SK-N-SH (cell line): Measurements from ENCODE around the gene RASGEF1B. TPM values are rescaled to one million over a fixed set of nuclear protein-coding genes. Genes with fewer than 3 reads are reported as not detected.

Source experiments
- CTCF ChIA-PET: fragments of 300-600, 350-600 bp; formaldehyde crosslinking; extraction: SDS; loops from one replicate; lab custom pipeline; 2021; lab: Yijun Ruan, JAX
- POLR2A ChIA-PET: fragments of 350-600 bp; sonication (Branson Sonifier 250); formaldehyde crosslinking; extraction: SDS; loops from one replicate; lab custom pipeline; 2020; ENCODE audit warnings: antibody characterized with exemption, inconsistent platforms; lab: Yijun Ruan, JAX
- DNase-seq: peaks from one replicate; pipeline ENCODE4 v3.0.0; 2012
- H2AFZ ChIP-seq: fragments of 200-600 bp; sonication (generic); 2 replicates; pipeline ENCODE4 v1.8.1; 2016; ENCODE audit warnings: antibody characterized with exemption, mild to moderate bottlenecking, low read depth
- H3F3A ChIP-seq: fragments of 200-600 bp; sonication (generic); replicated peaks from 2 replicates; pipeline ENCODE3; 2016; ENCODE audit warnings: antibody characterized with exemption, mild to moderate bottlenecking; ENCODE audit not compliant: insufficient read depth
- H3K27ac ChIP-seq, 2 experiments: fragments of 200-500 bp in 1 of 2; fragments of 200-600 bp in 1 of 2; sonication (Bioruptor generic) in 1 of 2; sonication (generic), shearing (Covaris generic) in 1 of 2; 2 replicates each; pipeline versions ENCODE4 v1.5.1 to v1.6.1; 2014 to 2016; ENCODE audit warnings: low read depth in 2 of 2, inconsistent platforms in 1 of 2, low read length in 1 of 2, mild to moderate bottlenecking in 1 of 2, mixed read lengths in 1 of 2
- H3K27me3 ChIP-seq: fragments of 200-600 bp; sonication (generic), shearing (Covaris generic); 2 replicates; pipeline ENCODE4 v1.6.1; 2016; ENCODE audit warnings: mixed run types; ENCODE audit not compliant: insufficient read depth
- H3K36me3 ChIP-seq, 2 experiments: fragments of 200-500 bp in 1 of 2; fragments of 200-600 bp in 1 of 2; sonication (Bioruptor generic) in 1 of 2; sonication (generic) in 1 of 2; replicated peaks in 1 of 2; 2 replicates each; pipeline versions ENCODE3 to v1.5.1; 2014 to 2016; ENCODE audit warnings: low read length in 1 of 2, mild to moderate bottlenecking in 1 of 2; ENCODE audit not compliant: insufficient read depth in 2 of 2, control insufficient read depth in 1 of 2
- H3K4me1 ChIP-seq, 2 experiments: fragments of 200-500 bp in 1 of 2; fragments of 200-600 bp in 1 of 2; sonication (Bioruptor generic) in 1 of 2; sonication (generic), shearing (Covaris generic) in 1 of 2; 2 replicates each; pipeline versions ENCODE4 v1.5.1 to v1.6.1; 2014 to 2016; ENCODE audit warnings: low read depth in 1 of 2, low read length in 1 of 2, mixed run types in 1 of 2; ENCODE audit not compliant: insufficient read depth in 2 of 2, control insufficient read depth in 1 of 2
- H3K4me2 ChIP-seq: fragments of 200-600 bp; sonication (generic), shearing (Covaris generic); 2 replicates; pipeline ENCODE4 v1.6.1; 2017; ENCODE audit warnings: mixed run types
- H3K4me3 ChIP-seq, 2 experiments: fragments of 200-500 bp in 1 of 2; fragments of 200-600 bp in 1 of 2; sonication (Bioruptor generic) in 1 of 2; sonication (generic), shearing (Covaris generic) in 1 of 2; 2 replicates each; pipeline versions ENCODE4 v1.5.1 to v1.8.1; 2014 to 2016; ENCODE audit warnings: low read depth in 2 of 2, inconsistent platforms in 1 of 2, low read length in 1 of 2, mild to moderate bottlenecking in 1 of 2, mixed read lengths in 1 of 2, moderate library complexity in 1 of 2
- H3K79me2 ChIP-seq: fragments of 200-600 bp; sonication (generic); 2 replicates; pipeline ENCODE4 v1.8.1; 2017; ENCODE audit warnings: mild to moderate bottlenecking; ENCODE audit not compliant: insufficient read depth
- H3K9ac ChIP-seq: fragments of 200-600 bp; sonication (generic); 2 replicates; pipeline ENCODE4 v1.6.1; 2017; ENCODE audit warnings: mixed run types
- H3K9me2 ChIP-seq: fragments of 200-600 bp; sonication (generic); 2 replicates; pipeline ENCODE4 v1.6.1; 2017; ENCODE audit warnings: mixed run types
- H3K9me3 ChIP-seq: fragments of 200-600 bp; sonication (generic); 2 replicates; pipeline ENCODE4 v1.6.1; 2017; ENCODE audit warnings: mixed run types, mild to moderate bottlenecking, moderate library complexity
- H4K20me1 ChIP-seq: fragments of 200-600 bp; sonication (generic); 2 replicates; pipeline ENCODE4 v1.6.1; 2017; ENCODE audit warnings: mild to moderate bottlenecking, mixed run types; ENCODE audit not compliant: insufficient read depth
- CHD2 ChIP-seq: fragments of 150-350 bp; IDR thresholded peaks from 2 replicates; pipeline ENCODE4 v1.6.1; 2018; ENCODE audit warnings: low read length; ENCODE audit not compliant: partially characterized antibody
- EP300 ChIP-seq, 2 experiments: IDR thresholded peaks; 2 replicates each; pipeline versions ENCODE4 v1.4.0 to v1.6.1; 2012; ENCODE audit warnings: borderline replicate concordance in 1 of 2, low read depth in 1 of 2, low read length in 1 of 2
- FOSL2 ChIP-seq: IDR thresholded peaks from 2 replicates; pipeline ENCODE4 v1.4.0; 2012; ENCODE audit warnings: low read depth, mild to moderate bottlenecking, moderate library complexity, borderline replicate concordance
- GABPA ChIP-seq: IDR thresholded peaks from 2 replicates; pipeline ENCODE4 v1.4.0; 2012; ENCODE audit warnings: low read depth, mild to moderate bottlenecking
- GATA2 ChIP-seq: sonication (generic); formaldehyde crosslinking; IDR thresholded peaks from 2 replicates; pipeline ENCODE4 v1.5.0; 2020; ENCODE audit warnings: mild to moderate bottlenecking, missing genetic modification reagents
- JUND ChIP-seq: IDR thresholded peaks from 2 replicates; pipeline ENCODE4 v1.4.0; 2012
- MEF2A ChIP-seq: IDR thresholded peaks from 2 replicates; pipeline ENCODE4 v1.4.0; 2012; ENCODE audit warnings: low read depth, borderline replicate concordance
- NFIC ChIP-seq: IDR thresholded peaks from 2 replicates; pipeline ENCODE4 v1.4.0; 2012; ENCODE audit warnings: borderline replicate concordance
- NRF1 ChIP-seq: IDR thresholded peaks from 2 replicates; pipeline ENCODE4 v1.6.1; 2012; ENCODE audit warnings: low read depth, mild to moderate bottlenecking, low read length
- POLR2AphosphoS5 ChIP-seq: IDR thresholded peaks from 2 replicates; pipeline ENCODE4 v1.6.1; 2012; ENCODE audit warnings: low read depth, low read length
- RAD21 ChIP-seq: IDR thresholded peaks from 2 replicates; pipeline ENCODE4 v1.6.1; 2012; ENCODE audit warnings: mild to moderate bottlenecking, low read length
- RCOR1 ChIP-seq: fragments of 150-350 bp; IDR thresholded peaks from 2 replicates; pipeline ENCODE4 v1.6.1; 2017; ENCODE audit warnings: antibody characterized with exemption, low read length
- SMC3 ChIP-seq: IDR thresholded peaks from 2 replicates; pipeline ENCODE4 v1.6.1; 2012; ENCODE audit warnings: low read depth, low read length, improper control_type of control experiment
- TAF1 ChIP-seq: IDR thresholded peaks from 2 replicates; pipeline ENCODE4 v1.6.1; 2012; ENCODE audit warnings: low read depth, mild to moderate bottlenecking, low read length, moderate library complexity, borderline replicate concordance
- TEAD4 ChIP-seq: IDR thresholded peaks from 2 replicates; pipeline ENCODE4 v1.4.0; 2012; ENCODE audit warnings: mild to moderate bottlenecking, borderline replicate concordance; ENCODE audit not compliant: insufficient read depth
- YY1 ChIP-seq: IDR thresholded peaks from 2 replicates; pipeline ENCODE4 v1.4.0; 2012; ENCODE audit warnings: low read depth, mild to moderate bottlenecking
- whole genome bisulfite sequencing: methylation state at CpG from one replicate; pipeline ENCODE4 v1.1.6; 2017; ENCODE audit warnings: low lambda C conversion rate; 5-methylcytosine and 5-hydroxymethylcytosine counted together
- polyA plus RNA-seq, 3 experiments: library from polyadenylated mRNA; depleted of rRNA; stranded (reverse); fragments of >200 nt; gene quantifications; 2 replicates each; pipeline ENCODE4 v1.2.3, GENCODE V29; 2012
- TF ChIP-seq, protein P1 (sequence below): IDR thresholded peaks from 2 replicates; pipeline ENCODE4 v1.4.0; 2012; ENCODE audit warnings: low read depth, borderline replicate concordance
- TF ChIP-seq, protein P2 (sequence below): IDR thresholded peaks from 2 replicates; pipeline ENCODE4 v1.6.1; 2012; ENCODE audit warnings: mild to moderate bottlenecking, low read depth, low read length, moderate library complexity
- TF ChIP-seq, protein P3 (sequence below): IDR thresholded peaks from 2 replicates; pipeline ENCODE4; 2012
- TF ChIP-seq, protein P4 (sequence below): fragments of 150-350 bp; IDR thresholded peaks from 2 replicates; pipeline ENCODE4 v1.6.1; 2017; ENCODE audit warnings: antibody characterized with exemption, low read length, low read depth, borderline replicate concordance

Gene RASGEF1B
- polyA plus RNA-seq, 1 of the 3 experiments (the other 2 are of a cell fraction): not detected

DNA sequence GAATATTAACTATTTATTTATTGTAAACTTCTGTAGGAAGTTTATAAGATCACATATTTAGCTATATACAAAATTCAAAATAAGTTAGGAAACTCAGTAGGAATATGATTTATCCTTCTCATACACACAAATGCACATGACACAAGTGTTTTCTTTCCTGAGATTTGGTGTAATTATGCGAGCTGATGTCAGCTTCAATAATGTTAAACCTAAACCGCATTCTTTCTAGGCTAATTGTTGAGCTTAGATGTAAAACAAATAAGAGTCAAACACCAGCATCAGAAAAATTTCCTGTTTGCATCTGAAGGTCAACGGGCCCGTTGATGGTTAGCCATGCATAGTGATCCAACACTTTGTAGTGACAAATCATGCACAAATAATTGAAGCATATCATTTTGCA, 30.8 kb downstream of the RASGEF1B start (continued):
- TF ChIP-seq, protein P1, sequence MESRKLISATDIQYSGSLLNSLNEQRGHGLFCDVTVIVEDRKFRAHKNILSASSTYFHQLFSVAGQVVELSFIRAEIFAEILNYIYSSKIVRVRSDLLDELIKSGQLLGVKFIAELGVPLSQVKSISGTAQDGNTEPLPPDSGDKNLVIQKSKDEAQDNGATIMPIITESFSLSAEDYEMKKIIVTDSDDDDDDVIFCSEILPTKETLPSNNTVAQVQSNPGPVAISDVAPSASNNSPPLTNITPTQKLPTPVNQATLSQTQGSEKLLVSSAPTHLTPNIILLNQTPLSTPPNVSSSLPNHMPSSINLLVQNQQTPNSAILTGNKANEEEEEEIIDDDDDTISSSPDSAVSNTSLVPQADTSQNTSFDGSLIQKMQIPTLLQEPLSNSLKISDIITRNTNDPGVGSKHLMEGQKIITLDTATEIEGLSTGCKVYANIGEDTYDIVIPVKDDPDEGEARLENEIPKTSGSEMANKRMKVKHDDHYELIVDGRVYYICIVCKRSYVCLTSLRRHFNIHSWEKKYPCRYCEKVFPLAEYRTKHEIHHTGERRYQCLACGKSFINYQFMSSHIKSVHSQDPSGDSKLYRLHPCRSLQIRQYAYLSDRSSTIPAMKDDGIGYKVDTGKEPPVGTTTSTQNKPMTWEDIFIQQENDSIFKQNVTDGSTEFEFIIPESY: no peak
- TF ChIP-seq CHD2: no peak
- TF ChIP-seq, protein P2, sequence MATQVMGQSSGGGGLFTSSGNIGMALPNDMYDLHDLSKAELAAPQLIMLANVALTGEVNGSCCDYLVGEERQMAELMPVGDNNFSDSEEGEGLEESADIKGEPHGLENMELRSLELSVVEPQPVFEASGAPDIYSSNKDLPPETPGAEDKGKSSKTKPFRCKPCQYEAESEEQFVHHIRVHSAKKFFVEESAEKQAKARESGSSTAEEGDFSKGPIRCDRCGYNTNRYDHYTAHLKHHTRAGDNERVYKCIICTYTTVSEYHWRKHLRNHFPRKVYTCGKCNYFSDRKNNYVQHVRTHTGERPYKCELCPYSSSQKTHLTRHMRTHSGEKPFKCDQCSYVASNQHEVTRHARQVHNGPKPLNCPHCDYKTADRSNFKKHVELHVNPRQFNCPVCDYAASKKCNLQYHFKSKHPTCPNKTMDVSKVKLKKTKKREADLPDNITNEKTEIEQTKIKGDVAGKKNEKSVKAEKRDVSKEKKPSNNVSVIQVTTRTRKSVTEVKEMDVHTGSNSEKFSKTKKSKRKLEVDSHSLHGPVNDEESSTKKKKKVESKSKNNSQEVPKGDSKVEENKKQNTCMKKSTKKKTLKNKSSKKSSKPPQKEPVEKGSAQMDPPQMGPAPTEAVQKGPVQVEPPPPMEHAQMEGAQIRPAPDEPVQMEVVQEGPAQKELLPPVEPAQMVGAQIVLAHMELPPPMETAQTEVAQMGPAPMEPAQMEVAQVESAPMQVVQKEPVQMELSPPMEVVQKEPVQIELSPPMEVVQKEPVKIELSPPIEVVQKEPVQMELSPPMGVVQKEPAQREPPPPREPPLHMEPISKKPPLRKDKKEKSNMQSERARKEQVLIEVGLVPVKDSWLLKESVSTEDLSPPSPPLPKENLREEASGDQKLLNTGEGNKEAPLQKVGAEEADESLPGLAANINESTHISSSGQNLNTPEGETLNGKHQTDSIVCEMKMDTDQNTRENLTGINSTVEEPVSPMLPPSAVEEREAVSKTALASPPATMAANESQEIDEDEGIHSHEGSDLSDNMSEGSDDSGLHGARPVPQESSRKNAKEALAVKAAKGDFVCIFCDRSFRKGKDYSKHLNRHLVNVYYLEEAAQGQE: no peak
- no peak for TF ChIP-seq GABPA
- TF ChIP-seq SMC3: no peak
- no peak for TF ChIP-seq RCOR1
- no peak for TF ChIP-seq RAD21
- TF ChIP-seq JUND: no peak

DNA sequence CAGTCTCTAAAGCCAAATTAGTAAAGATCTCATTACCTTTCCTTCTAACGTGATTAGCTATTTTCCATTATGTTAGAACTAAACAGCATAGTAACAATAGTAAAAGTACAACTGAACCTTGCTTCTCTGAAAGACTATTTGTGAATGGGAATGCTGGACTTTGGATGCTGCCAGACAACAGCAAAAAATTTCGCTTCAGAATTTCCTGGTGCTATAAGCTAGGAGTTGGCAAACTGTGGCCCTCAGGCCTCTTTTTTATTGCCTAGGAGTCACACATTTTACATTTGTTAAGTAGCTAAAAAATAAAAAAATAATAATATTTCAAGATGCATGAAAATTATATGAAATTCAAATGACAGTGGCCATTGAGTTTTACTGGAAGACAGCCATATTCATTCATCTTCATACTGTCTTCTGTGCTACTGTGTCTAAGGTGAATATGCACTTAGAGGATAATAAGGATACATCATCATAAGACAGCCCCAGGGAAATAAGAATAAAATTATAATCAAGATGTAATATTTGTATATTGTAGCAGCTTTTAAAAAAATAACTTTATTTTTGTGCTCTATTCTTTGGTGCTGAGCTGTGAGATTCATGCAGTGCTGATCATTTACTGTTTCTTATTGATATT, 34.6 kb downstream of the RASGEF1B start:
- TF ChIP-seq YY1 (no peak), POLR2AphosphoS5 (no peak), CHD2 (no peak), GATA2 (CRISPR knock-in tag) (no peak), SMC3 (no peak), EP300 (IDR thresholded peaks at IDR 0.05; ENCODE audit: borderline replicate concordance in 1 of 2, low read depth in 1 of 2, low read length in 1 of 2) (no peak), NRF1 (no peak), NFIC (no peak), MEF2A (no peak), TEAD4 (no peak), RCOR1 (no peak), FOSL2 (no peak), TAF1 (no peak)
- TF ChIP-seq, protein P3, sequence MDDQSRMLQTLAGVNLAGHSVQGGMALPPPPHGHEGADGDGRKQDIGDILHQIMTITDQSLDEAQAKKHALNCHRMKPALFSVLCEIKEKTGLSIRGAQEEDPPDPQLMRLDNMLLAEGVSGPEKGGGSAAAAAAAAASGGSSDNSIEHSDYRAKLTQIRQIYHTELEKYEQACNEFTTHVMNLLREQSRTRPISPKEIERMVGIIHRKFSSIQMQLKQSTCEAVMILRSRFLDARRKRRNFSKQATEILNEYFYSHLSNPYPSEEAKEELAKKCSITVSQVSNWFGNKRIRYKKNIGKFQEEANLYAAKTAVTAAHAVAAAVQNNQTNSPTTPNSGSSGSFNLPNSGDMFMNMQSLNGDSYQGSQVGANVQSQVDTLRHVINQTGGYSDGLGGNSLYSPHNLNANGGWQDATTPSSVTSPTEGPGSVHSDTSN: no peak
- TF ChIP-seq, protein P4, sequence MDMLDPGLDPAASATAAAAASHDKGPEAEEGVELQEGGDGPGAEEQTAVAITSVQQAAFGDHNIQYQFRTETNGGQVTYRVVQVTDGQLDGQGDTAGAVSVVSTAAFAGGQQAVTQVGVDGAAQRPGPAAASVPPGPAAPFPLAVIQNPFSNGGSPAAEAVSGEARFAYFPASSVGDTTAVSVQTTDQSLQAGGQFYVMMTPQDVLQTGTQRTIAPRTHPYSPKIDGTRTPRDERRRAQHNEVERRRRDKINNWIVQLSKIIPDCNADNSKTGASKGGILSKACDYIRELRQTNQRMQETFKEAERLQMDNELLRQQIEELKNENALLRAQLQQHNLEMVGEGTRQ: no peak
- TF ChIP-seq, all 33 proteins: peak for 0
- Histone ChIP-seq H3K27ac (no peak overlapping the region), H3F3A (no peaks in the 10 kb centered on the region), H3K9ac (no peak overlapping the region), H3K79me2 (no peaks in the 10 kb centered on the region), H3K4me1 (no peaks in the 10 kb centered on the region), H3K36me3 (no peaks in the 10 kb centered on the region), H3K27me3 (no peaks in the 10 kb centered on the region; the same call in 1 of the 2 replicates), H3K4me3 (no peak overlapping the region), H2AFZ (no peak overlapping the region), H3K9me2 (no peaks in the 10 kb centered on the region), H3K4me2 (no peak overlapping the region), H3K9me3 (no peaks in the 10 kb centered on the region), H4K20me1 (no peaks in the 10 kb centered on the region)
- DNase-seq: no peak
- ChIA-PET CTCF (interaction anchor here (0.6 to 1.5 kb wide), 3 partner anchors 10 to 831 kb away, joined by 3 to 6 read pairs (median 3); no protein-coding TSS in a partner anchor), POLR2A (no interaction called here)
- 8% methylated on average over 2 of the region's 2 CpGs for whole genome bisulfite sequencing
